Measurements from ENCODE around the gene GPAT3.

GPAT3 gene

GRCh38 chr4:83651846-83652245, 115.9 kb downstream of the GPAT3 start:
- DNase-seq, result no peak

Data from NCI-H748 treated with DMSO at 0.1 percent for 48 hours (cell line).